Measurements from ENCODE around the gene ATP10B. TPM values are rescaled to one million over a fixed set of nuclear protein-coding genes. Genes with fewer than 3 reads are reported as not detected.
"Not testable (repeated sequence)": the region's sequence is repeated elsewhere in the genome, so short reads cannot be mapped to it uniquely, and the experiment has no call there.

The ATP10B gene
- not detected for total RNA-seq

GRCh38 chr5:160852049-160852448 lies at the start of gene ATP10B:
Gene ATP10B, minus strand, starts transcription at chr5:160852211. Its CDS starts 164,137 bp downstream, at chr5:160688074.
- no peak within 1 kb of the TSS for H3K4me3 Mint-ChIP-seq
- no peak within 1 kb of the TSS for H3K27ac Mint-ChIP-seq
- no peaks in the 10 kb centered on the region for H3K36me3 Mint-ChIP-seq (ENCODE audit: insufficient read depth in 2 of 2)
- no peaks in the 10 kb centered on the region for H3K9me3 Mint-ChIP-seq
- no peaks in the 10 kb centered on the region for H3K27me3 Mint-ChIP-seq (ENCODE audit: low read depth)
- no peaks in the 10 kb centered on the region for H3K4me1 Mint-ChIP-seq (ENCODE audit: low read depth)
- no peak for DNase-seq
- ATAC-seq (replicated peaks in 1 of 2): no peak

GRCh38 chr5:160901656-160902055 lies 49.6 kb upstream of the ATP10B start:
- H3K27ac Mint-ChIP-seq: no peak overlapping the region
- H3K36me3 Mint-ChIP-seq (ENCODE audit: insufficient read depth in 2 of 2): no peaks in the 10 kb centered on the region
- peaks cover 1 to 4% of the 10 kb centered on the region in 2 donors for H3K9me3 Mint-ChIP-seq
- no peaks in the 10 kb centered on the region for H3K4me1 Mint-ChIP-seq (ENCODE audit: low read depth)
- no peak overlapping the region for H3K4me3 Mint-ChIP-seq
- no peak for ATAC-seq (replicated peaks in 1 of 2)
- no peak for DNase-seq
- no peaks in the 10 kb centered on the region for H3K27me3 Mint-ChIP-seq (ENCODE audit: low read depth)

GRCh38 chr5:160899735-160900134 lies 47.7 kb upstream of the ATP10B start:
- ATAC-seq (replicated peaks in 1 of 2): no peak
- Mint-ChIP-seq H3K9me3 (peaks cover 3 to 7% of the 10 kb centered on the region in 2 donors), H3K27ac (no peak overlapping the region), H3K4me1 (ENCODE audit: low read depth) (no peaks in the 10 kb centered on the region), H3K4me3 (no peak overlapping the region), H3K36me3 (ENCODE audit: insufficient read depth in 2 of 2) (no peaks in the 10 kb centered on the region), H3K27me3 (ENCODE audit: low read depth) (peaks cover 5% of the 10 kb centered on the region)
- no peak for DNase-seq

- H3K27ac Mint-ChIP-seq; H3K4me1 Mint-ChIP-seq (ENCODE audit: low read depth); DNase-seq; H3K4me3 Mint-ChIP-seq; H3K36me3 Mint-ChIP-seq (ENCODE audit: insufficient read depth in 2 of 2); ATAC-seq (replicated peaks in 1 of 2); H3K27me3 Mint-ChIP-seq (ENCODE audit: low read depth): not testable (repeated sequence)
- H3K9me3 Mint-ChIP-seq: peaks cover 1 to 12% of the 10 kb centered on the region in 2 donors
Observed at GRCh38 chr5:160893180-160893964, 41.4 kb upstream of the ATP10B start.

- DNase-seq (no peak), ATAC-seq (replicated peaks in 1 of 2) (no peak)
- Mint-ChIP-seq H3K27me3 (ENCODE audit: low read depth) (no peaks in the 10 kb centered on the region), H3K27ac (no peak overlapping the region), H3K36me3 (ENCODE audit: insufficient read depth in 2 of 2) (no peaks in the 10 kb centered on the region), H3K4me3 (no peak overlapping the region), H3K9me3 (peaks cover 0 to 1% of the 10 kb centered on the region in 2 donors), H3K4me1 (ENCODE audit: low read depth) (no peaks in the 10 kb centered on the region)
Observed at GRCh38 chr5:160887780-160888179, 35.8 kb upstream of the ATP10B start.

- not testable (repeated sequence) for H3K27ac Mint-ChIP-seq; ATAC-seq (replicated peaks in 1 of 2); H3K27me3 Mint-ChIP-seq (ENCODE audit: low read depth); H3K4me1 Mint-ChIP-seq (ENCODE audit: low read depth); H3K36me3 Mint-ChIP-seq (ENCODE audit: insufficient read depth in 2 of 2); DNase-seq; H3K9me3 Mint-ChIP-seq; H3K4me3 Mint-ChIP-seq
Observed at GRCh38 chr5:160873560-160874200, 21.7 kb upstream of the ATP10B start.

- Mint-ChIP-seq H3K4me3 (no peak overlapping the region), H3K4me1 (ENCODE audit: low read depth) (no peaks in the 10 kb centered on the region), H3K27me3 (ENCODE audit: low read depth) (no peaks in the 10 kb centered on the region), H3K36me3 (ENCODE audit: insufficient read depth in 2 of 2) (no peaks in the 10 kb centered on the region), H3K27ac (no peak overlapping the region), H3K9me3 (peaks cover 0 to 7% of the 10 kb centered on the region in 2 donors)
- no peak for ATAC-seq (replicated peaks in 1 of 2)
- DNase-seq: no peak
Observed at GRCh38 chr5:160869989-160870521, 18.0 kb upstream of the ATP10B start.

- ATAC-seq (replicated peaks in 1 of 2) (no peak), DNase-seq (no peak)
- Mint-ChIP-seq H3K4me3 (no peak overlapping the region), H3K27ac (no peak overlapping the region), H3K27me3 (ENCODE audit: low read depth) (no peaks in the 10 kb centered on the region), H3K9me3 (peaks cover 5 to 7% of the 10 kb centered on the region in 2 donors), H3K36me3 (ENCODE audit: insufficient read depth in 2 of 2) (no peaks in the 10 kb centered on the region), H3K4me1 (ENCODE audit: low read depth) (no peaks in the 10 kb centered on the region)
Observed at GRCh38 chr5:160867976-160868375, 16.0 kb upstream of the ATP10B start.

GRCh38 chr5:160851451-160851850 lies 560 bp downstream of the ATP10B start:
- Mint-ChIP-seq H3K4me3 (no peak overlapping the region), H3K9me3 (no peaks in the 10 kb centered on the region), H3K27ac (no peak overlapping the region), H3K36me3 (ENCODE audit: insufficient read depth in 2 of 2) (no peaks in the 10 kb centered on the region), H3K4me1 (ENCODE audit: low read depth) (no peaks in the 10 kb centered on the region), H3K27me3 (ENCODE audit: low read depth) (no peaks in the 10 kb centered on the region)
- ATAC-seq (replicated peaks in 1 of 2) (no peak), DNase-seq (no peak)

- H3K27ac Mint-ChIP-seq: no peak overlapping the region
- H3K4me1 Mint-ChIP-seq (ENCODE audit: low read depth): no peaks in the 10 kb centered on the region
- H3K36me3 Mint-ChIP-seq (ENCODE audit: insufficient read depth in 2 of 2): no peaks in the 10 kb centered on the region
- no peaks in the 10 kb centered on the region for H3K27me3 Mint-ChIP-seq (ENCODE audit: low read depth)
- ATAC-seq (replicated peaks in 1 of 2): no peak
- DNase-seq: no peak
- no peaks in the 10 kb centered on the region for H3K9me3 Mint-ChIP-seq
- H3K4me3 Mint-ChIP-seq: no peak overlapping the region
Observed at GRCh38 chr5:160850421-160850820, 1.6 kb downstream of the ATP10B start.

- no peak overlapping the region for H3K4me3 Mint-ChIP-seq
- no peak overlapping the region for H3K27ac Mint-ChIP-seq
- no peaks in the 10 kb centered on the region for H3K36me3 Mint-ChIP-seq (ENCODE audit: insufficient read depth in 2 of 2)
- no peaks in the 10 kb centered on the region for H3K27me3 Mint-ChIP-seq (ENCODE audit: low read depth)
- H3K4me1 Mint-ChIP-seq (ENCODE audit: low read depth): no peaks in the 10 kb centered on the region
- DNase-seq (no peak), ATAC-seq (replicated peaks in 1 of 2) (no peak)
- no peaks in the 10 kb centered on the region for H3K9me3 Mint-ChIP-seq
Observed at GRCh38 chr5:160847526-160848085, 4.4 kb downstream of the ATP10B start.

GRCh38 chr5:160846642-160847041 lies 5.4 kb downstream of the ATP10B start:
- Mint-ChIP-seq H3K36me3 (ENCODE audit: insufficient read depth in 2 of 2) (no peaks in the 10 kb centered on the region), H3K4me3 (no peak overlapping the region), H3K4me1 (ENCODE audit: low read depth) (no peaks in the 10 kb centered on the region), H3K9me3 (no peaks in the 10 kb centered on the region), H3K27me3 (ENCODE audit: low read depth) (no peaks in the 10 kb centered on the region), H3K27ac (no peak overlapping the region)
- ATAC-seq (replicated peaks in 1 of 2) (no peak), DNase-seq (no peak)

- no peaks in the 10 kb centered on the region for H3K4me1 Mint-ChIP-seq (ENCODE audit: low read depth)
- H3K9me3 Mint-ChIP-seq: peaks cover 0 to 2% of the 10 kb centered on the region in 2 donors
- H3K4me3 Mint-ChIP-seq: no peak overlapping the region
- DNase-seq (no peak), ATAC-seq (replicated peaks in 1 of 2) (no peak)
- H3K36me3 Mint-ChIP-seq (ENCODE audit: insufficient read depth in 2 of 2): no peaks in the 10 kb centered on the region
- H3K27me3 Mint-ChIP-seq (ENCODE audit: low read depth): no peaks in the 10 kb centered on the region
- H3K27ac Mint-ChIP-seq: no peak overlapping the region
Observed at GRCh38 chr5:160844177-160844576, 7.8 kb downstream of the ATP10B start.
